ENCODE measurements around the gene COA1. TPM values are rescaled to one million over a fixed set of nuclear protein-coding genes. Genes with fewer than 3 reads are reported as not detected.
"Not testable (repeated sequence)": the region's sequence is repeated elsewhere in the genome, so short reads cannot be mapped to it uniquely, and the experiment has no call there.

The COA1 gene
- total RNA-seq, 1 experiment from 2014 or later = 87.5 TPM

GRCh38 chr7:43628431-43628830, 100.9 kb downstream of the COA1 start:
- DNase-seq (ENCODE audit: low spot score) = no peak

- not testable (repeated sequence) for DNase-seq (ENCODE audit: low spot score)
These were observed 101.5 kb downstream of the COA1 start for GRCh38 chr7:43627798-43628197.

- no peak for DNase-seq (ENCODE audit: low spot score)
These were observed 102.6 kb downstream of the COA1 start for GRCh38 chr7:43626695-43627094.

DNA sequence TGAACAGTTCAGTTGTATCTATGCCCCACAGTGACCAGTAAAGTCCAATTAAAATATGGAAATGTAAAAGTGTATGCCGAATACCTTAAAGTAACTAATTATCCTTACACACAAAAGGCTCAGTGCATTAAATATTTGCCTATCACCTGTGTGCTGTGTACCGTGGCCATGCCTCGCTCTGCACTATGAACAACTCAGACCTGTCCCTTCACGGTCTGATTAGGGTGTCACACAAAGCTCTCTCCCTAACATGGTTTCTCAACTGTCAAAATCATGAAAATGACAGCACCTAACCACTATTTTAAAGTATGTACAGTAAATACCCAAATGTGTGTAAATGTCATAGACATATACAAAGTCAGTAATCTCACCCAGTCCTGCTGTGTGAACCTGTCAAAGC, 103.3 kb downstream of the COA1 start:
- DNase-seq (ENCODE audit: low spot score) = no peak

DNA sequence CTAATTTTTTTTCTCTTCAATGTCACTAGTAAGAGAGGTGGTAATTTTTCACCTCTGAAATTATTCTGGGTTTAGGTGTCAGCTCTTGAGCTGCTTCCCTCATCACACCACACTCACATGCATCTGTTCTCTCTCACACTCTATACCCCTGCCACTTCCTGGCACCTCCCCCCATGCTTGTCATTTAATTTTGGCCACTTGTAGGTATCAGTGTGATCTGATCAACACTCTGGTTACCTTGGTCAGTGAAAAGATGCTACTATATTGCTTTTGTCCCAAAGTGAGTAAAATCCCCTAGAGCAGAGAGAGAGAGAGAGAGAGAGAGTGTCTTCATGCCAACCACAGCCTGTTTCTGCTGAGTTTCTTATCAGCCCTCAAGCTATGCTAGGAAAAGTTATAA, 103.9 kb downstream of the COA1 start:
- DNase-seq (ENCODE audit: low spot score) = no peak

- no peak for DNase-seq (ENCODE audit: low spot score)
These were observed 105.2 kb downstream of the COA1 start for GRCh38 chr7:43624156-43624555.

GRCh38 chr7:43621729-43622448, 107.4 kb downstream of the COA1 start:
- DNase-seq (ENCODE audit: low spot score) = no peak

DNA sequence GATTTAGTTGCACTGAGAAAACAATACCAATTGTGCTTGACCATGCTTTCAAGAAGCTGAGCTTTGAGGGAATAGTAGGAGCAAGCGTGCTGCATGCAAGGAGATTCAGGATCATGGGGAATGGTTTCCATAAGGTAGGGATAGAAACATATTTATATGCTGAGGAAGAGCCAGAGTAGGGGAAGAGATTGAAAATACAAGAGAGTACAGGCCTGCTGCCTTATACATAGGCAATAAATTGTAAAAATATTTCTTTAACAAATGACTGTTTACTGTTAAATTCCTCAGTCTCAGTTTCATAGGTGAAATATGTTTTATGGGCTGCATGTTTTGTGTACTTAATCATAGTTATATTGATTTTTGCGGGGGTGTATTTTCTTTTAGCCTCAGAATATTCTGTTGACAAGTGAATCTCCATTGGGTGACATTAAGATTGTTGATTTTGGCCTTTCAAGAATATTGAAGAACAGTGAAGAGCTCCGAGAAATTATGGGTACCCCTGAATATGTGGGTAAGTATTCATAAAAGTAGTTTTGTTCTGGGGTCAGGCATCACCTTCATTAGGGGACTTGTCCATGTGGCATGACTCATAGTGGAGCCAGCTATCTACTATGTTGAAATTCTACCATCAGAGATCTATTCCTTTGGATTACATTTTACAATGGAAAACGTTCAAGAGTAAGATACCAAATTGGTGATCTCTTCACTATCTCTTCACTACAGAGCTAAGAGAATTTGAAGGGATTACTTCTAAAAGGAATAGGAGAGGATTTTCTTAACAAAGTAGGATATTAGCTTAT, 109.9 kb downstream of the COA1 start:
- no peak for DNase-seq (ENCODE audit: low spot score)

GRCh38 chr7:43618073-43618472, 111.2 kb downstream of the COA1 start:
- DNase-seq (ENCODE audit: low spot score) = no peak

- DNase-seq (ENCODE audit: low spot score) = no peak
These were observed 112.3 kb downstream of the COA1 start for GRCh38 chr7:43616977-43617376.

- no peak for DNase-seq (ENCODE audit: low spot score)
These were observed 113.7 kb downstream of the COA1 start for GRCh38 chr7:43615558-43616145.

DNA sequence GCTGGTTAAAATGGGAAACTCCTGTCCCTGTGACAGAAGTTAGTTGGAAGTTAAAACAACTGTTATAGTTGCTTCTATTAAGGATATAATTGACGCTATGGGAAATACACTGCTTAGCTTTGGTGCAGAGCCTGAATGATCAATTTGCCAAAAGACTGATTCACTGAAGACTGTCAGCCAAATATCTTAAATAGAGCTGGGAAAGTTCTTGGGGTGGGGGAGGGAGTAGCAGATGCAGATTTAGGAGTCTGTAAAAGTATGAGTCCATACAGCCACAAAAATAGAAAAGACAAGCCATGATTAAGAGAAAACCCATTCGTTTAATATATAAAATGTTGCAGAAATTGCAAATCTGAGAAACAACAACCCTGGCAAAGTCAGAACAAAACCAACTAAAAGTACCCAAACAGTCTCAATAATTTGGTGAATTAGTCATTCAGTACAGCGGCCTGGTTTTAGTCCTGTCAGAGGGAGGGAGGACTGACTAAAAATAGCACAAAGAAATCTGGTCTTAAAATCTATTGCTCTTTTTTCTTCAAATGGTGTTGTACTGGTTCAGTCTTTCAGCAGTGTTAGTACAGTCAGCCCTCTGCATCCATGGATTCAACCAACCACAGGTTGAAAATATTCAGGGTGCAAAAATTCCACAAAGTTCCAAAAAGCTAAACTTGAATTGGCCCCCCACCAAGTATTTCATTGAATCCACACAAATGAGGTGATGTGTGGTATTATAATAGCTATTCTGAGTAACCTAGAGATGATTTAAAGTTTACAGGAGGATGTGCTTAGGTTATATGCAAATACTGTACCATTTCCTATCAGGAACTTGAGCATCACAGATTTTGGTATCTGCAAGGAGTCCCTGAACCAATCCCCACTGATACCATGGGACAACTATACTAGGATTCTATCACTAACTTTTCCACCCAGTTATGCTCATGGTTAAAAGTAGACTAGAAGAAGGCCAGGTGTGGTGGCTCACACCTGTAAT, 116.4 kb downstream of the COA1 start:
- peak; percentile 27 for DNase-seq (ENCODE audit: low spot score)

DNA sequence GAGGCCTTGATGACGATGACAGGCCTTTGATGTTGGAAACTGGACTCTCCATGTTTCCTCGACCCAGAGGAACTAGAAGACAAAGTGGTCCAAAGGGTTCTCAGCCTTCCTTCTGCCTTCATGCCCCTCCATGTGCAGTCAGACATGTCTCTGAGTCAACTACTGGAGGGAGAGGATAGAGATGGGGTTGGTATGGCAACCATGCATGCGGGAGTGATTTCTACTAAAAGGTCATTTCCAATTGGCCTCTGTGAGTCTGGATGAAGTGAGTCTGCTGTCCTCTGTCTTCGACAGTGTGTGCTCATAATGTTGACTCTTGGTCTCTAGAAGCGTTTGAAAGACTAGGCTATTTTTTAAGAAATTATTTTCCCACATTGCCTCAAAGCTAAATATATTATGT, 117.2 kb downstream of the COA1 start:
- DNase-seq (ENCODE audit: low spot score) = no peak

DNA sequence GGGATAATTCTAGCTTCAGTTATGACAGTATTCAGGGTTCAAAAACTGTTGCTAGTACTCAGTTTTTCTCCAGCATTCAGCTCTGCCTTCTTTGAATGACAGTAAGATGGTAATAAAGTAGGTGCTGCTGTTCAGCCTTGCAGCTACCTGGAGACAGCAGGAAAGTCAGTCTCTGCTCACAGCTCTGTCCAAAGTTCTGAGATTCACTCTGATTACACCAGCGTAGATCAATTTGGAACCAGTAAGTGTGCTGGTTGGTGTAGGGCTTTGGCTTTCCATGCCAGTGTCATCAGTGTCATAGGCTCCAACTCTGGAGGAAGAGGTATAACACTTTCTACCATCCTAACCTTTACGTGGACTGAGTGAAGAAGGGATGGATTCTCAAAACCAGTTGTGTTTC, 120.2 kb downstream of the COA1 start:
- no peak for DNase-seq (ENCODE audit: low spot score)

DNA sequence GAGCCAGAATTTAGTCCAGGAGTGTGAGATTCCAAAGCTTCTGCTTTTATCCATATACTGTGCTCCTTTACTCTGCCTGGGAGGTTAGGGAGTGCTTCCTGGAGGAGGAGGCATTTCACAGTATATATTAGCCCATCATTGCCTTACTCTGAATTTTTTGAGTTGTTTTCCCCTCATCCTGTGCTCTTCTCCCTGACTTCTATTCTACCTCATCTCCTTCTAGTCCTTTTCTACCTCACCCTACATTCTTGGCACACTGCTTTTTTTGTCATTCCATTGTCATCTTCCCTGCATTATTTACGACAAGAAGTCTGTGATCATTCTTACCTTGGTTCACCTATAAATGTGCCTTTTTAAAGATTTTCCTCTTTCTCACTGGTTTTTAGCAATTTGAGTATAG, 125.1 kb downstream of the COA1 start:
- DNase-seq (ENCODE audit: low spot score) = no peak

DNA sequence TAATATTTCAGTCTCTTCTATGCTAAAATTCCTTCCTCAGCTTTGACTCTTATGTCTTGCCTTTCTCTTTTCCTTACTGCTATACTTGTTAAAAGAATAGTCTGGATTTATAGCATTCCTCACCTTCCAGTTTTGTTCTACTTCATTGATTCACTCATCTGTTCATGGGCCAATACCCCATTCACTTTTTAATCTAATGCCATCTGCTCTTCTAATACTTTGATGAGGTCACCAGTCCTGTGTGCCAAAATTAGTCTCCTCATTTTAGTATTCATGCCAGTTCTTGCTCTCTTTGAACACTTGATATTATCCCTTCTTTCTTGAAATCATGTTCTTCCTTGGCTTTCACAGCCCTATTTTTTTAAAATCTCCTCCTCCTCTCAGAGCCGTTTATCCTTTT, 127.1 kb downstream of the COA1 start:
- DNase-seq (ENCODE audit: low spot score) = no peak

GRCh38 chr7:43600056-43600455, 129.3 kb downstream of the COA1 start:
- no peak for DNase-seq (ENCODE audit: low spot score)

DNA sequence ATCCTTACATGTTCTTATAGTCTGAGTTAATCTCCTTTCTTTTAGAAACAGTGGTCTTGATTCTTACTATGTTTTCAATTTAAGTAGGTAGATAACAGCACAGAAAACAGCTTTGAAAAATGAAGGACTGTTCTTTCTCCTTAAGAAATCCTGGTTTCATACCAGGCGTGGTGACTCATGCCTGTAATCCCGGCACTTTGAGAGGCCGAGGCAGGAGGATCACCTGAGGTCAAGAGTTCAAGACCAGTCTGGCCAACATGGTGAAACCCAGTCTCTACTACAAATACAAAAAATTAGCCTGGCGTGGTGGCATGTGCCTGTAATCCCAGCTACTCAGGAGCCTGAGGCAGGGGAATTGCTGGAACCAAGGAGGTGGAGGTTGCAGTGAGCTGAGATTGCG, 132.9 kb downstream of the COA1 start:
- peak; percentile 29 for DNase-seq (ENCODE audit: low spot score)

DNA sequence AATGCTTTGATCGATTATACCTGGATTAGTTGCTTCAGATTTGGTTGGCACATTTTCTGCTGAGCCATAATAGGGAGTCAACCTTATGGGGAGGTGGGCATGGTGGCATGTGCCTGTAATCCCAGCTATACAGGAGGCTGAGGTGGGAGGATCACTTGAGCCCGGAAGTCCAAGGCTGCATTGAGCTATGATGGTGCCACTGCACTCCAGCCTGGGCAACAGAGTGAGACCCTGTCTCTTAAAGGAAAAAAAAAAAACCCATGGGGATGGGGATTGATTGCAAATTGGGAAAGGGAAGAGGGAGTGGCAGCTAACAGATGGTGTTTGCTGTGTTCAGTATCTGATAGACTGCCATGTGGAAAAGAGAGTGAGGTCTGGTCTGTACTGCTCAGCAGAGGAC, 135.3 kb downstream of the COA1 start:
- DNase-seq (ENCODE audit: low spot score) = no peak

GRCh38 chr7:43593010-43593409, 136.3 kb downstream of the COA1 start:
- no peak for DNase-seq (ENCODE audit: low spot score)

GRCh38 chr7:43592326-43592725, 137.0 kb downstream of the COA1 start:
- no peak for DNase-seq (ENCODE audit: low spot score)

All from A172 (cell line).